VCaP (cell line): ENCODE data around the gene C12orf75.

Experiments
- H3K27ac ChIP-seq: fragments of 450-650 bp; 2 replicates; pipeline ENCODE4 v1.5.1; 2017
- CTCF ChIP-seq: fragments of 450-650 bp; conservative IDR thresholded peaks from 2 replicates; pipeline ENCODE4 v1.5.1; 2017; ENCODE audit warnings: mild to moderate bottlenecking, moderate library complexity

The C12orf75 gene

DNA sequence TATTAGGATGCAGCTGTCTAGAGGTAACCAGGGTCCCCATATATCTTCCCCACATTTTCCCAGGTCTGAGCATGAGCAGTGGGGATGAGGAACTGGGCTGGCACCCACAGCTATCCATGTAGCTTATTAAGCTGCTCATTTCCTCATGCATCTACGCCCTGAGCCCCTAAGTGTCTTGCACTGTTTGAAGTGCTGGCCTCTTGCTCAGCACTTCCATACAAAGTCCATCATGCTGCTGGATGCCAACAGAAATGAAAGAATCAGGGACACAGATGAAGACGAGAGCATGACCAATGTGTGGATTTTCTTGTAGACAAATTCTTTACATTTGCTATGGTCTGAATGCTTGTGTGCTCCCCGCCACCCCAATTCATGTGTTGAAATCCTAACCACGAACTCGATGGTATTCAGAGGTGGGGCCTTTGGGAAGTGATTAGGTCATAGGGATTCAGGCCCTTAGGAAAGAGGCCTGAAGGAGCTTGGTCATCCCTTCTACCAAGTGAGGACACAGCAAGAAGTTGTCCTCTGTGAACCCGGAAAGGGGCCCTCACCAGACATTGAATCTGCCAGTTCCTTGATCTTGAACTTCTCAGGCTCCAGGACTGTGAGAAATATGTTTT, 54.5 kb downstream of the C12orf75 start:
- H3K27ac ChIP-seq: no peak overlapping the region
- no peak for TF ChIP-seq CTCF

GRCh38 chr12:105386431-105386830, 55.9 kb downstream of the C12orf75 start:
- H3K27ac ChIP-seq: no peak overlapping the region
- no peak for TF ChIP-seq CTCF

GRCh38 chr12:105391231-105391630, 60.7 kb downstream of the C12orf75 start:
- no peak for TF ChIP-seq CTCF
- H3K27ac ChIP-seq: no peak overlapping the region

- TF ChIP-seq CTCF: no peak
- no peak overlapping the region for H3K27ac ChIP-seq
Observed at GRCh38 chr12:105393587-105393986, 63.1 kb downstream of the C12orf75 start.

GRCh38 chr12:105396024-105396423, 65.5 kb downstream of the C12orf75 start:
- no peak for TF ChIP-seq CTCF
- H3K27ac ChIP-seq: no peak overlapping the region

GRCh38 chr12:105396983-105397382, 66.5 kb downstream of the C12orf75 start:
- no peak for TF ChIP-seq CTCF
- no peak overlapping the region for H3K27ac ChIP-seq

GRCh38 chr12:105398930-105399329, 68.4 kb downstream of the C12orf75 start:
- TF ChIP-seq CTCF: no peak
- H3K27ac ChIP-seq: no peak overlapping the region
